ENCODE results near the gene PIK3CD.

- TF ChIP-seq CTCF (IDR thresholded peaks at IDR 0.05; ENCODE audit: low read depth, low read length, poor library complexity, severe bottlenecking) (no peak), EZH2phosphoT487 (IDR thresholded peaks at IDR 0.05; ENCODE audit: borderline replicate concordance, low read length) (no peak)
Measured at GRCh38 chr1:9603766-9604753, 47.5 kb upstream of the PIK3CD start.
